Psoas muscle (tissue), 8 donors: Measurements from ENCODE around the gene ERAS. TPM values are rescaled to one million over a fixed set of nuclear protein-coding genes. Genes with fewer than 3 reads are reported as not detected.

Experiments
- ATAC-seq, 4 donors: fragments of 200-7000 bp; cut with Tn5 transposase; one replicate each; pipeline ENCODE4 v1.9.1; 2020; ENCODE audit warnings: moderate library complexity in 3 of 4, mild to moderate bottlenecking in 2 of 4
- DNase-seq, 2 donors: peaks; one replicate each; pipeline ENCODE4 v3.0.0-alpha.2; 2020
- H3K27ac ChIP-seq: fragments of 200-600 bp; one replicate; pipeline ENCODE4 v1.8.0; 2022
- H3K27me3 ChIP-seq, 3 donors: fragments of 200-600 bp in 1 of 3; one replicate each; pipeline versions ENCODE4 v1.6.1 to v1.8.0; 2013 to 2022; ENCODE audit warnings: low read length in 2 of 3, mild to moderate bottlenecking in 2 of 3, moderate library complexity in 1 of 3; ENCODE audit not compliant: insufficient read depth in 3 of 3
- H3K36me3 ChIP-seq, 2 donors: fragments of 200-600 bp in 1 of 2; one replicate each; pipeline versions ENCODE4 v1.6.1 to v1.8.0; 2013 to 2022; ENCODE audit warnings: low read depth in 1 of 2, mild to moderate bottlenecking in 1 of 2, moderate library complexity in 1 of 2; ENCODE audit not compliant: insufficient read depth in 1 of 2
- H3K4me1 ChIP-seq: fragments of 200-600 bp; one replicate; pipeline ENCODE4 v1.8.0; 2022
- H3K4me3 ChIP-seq: fragments of 200-600 bp; one replicate; pipeline ENCODE4 v1.8.0; 2022; ENCODE audit warnings: mild to moderate bottlenecking
- H3K9me3 ChIP-seq: fragments of 200-600 bp; one replicate; pipeline ENCODE4 v1.8.0; 2022
- CTCF ChIP-seq: fragments of 200-600 bp; IDR thresholded peaks from one replicate; pipeline ENCODE4 v1.8.0; 2022; ENCODE audit warnings: antibody characterized with exemption
- WGBS, 3 donors: extraction: QIAGEN DNeasy Blood & Tissue Kit; methylation state at CpG; one replicate each; pipeline versions ENCODE4 v1.1.6 to v1.1.7; 2013; 5-methylcytosine and 5-hydroxymethylcytosine counted together
- intact Hi-C, 2 donors: fragments of 100-400 bp; cut with DNase I; formaldehyde crosslinking; loops; one replicate each; pipeline versions ENCODE4 v1.11.0 to v1.14.2; 2022
- polyA plus RNA-seq, 3 donors: library from polyadenylated mRNA; stranded (reverse); fragments of 200-250 nt; gene quantifications; one replicate each; pipeline ENCODE4 v1.2.3, GENCODE V29; 2013
- total RNA-seq, 4 donors: library from RNA; stranded (reverse); fragmentation: NEBNext Ultra II Directional in 2 of 4; extraction: Animal tissue kit (Norgen Biotek cat#: 25700) in 2 of 4; gene quantifications; one replicate each; pipeline versions ENCODE4 v1.2.1 to v1.2.4, GENCODE V29; 2021 to 2023
- donor health status: healthy with polysubstance abuse.
- donor health status: DM: no; HTN: no; CAD: no; lungs with moderate emphysema.
- donor health status: Bipolar disorder and iron deficiency.
- donor health status: healthy.
- donor health status: DM: yes; HTN: yes; CAD: no.
- donor health status: DM: no; HTN: no; CAD: no.
- donor health status: DM: no; HTN: no; CAD: no.
- donor health status: DM: yes; HTN: yes; CAD: no.

The ERAS gene
- total and polyA plus RNA-seq, 7 donors = not detected

GRCh38 chrX:48786341-48786800, 39.9 kb upstream of the ERAS start, which contains the start of gene GATA1:
Gene GATA1 (plus strand): TSS chrX:48786590. CDS start chrX:48791110, 4,520 bp downstream.
- ATAC-seq (no peak), DNase-seq (no peak)
- Histone ChIP-seq H3K4me1 (no peaks in the 10 kb centered on the region), H3K4me3 (no peak within 1 kb of the TSS), H3K36me3 (no peaks in the 10 kb centered on the region), H3K27me3 (peaks cover 0 to 37% (median 0%) of the 10 kb centered on the region in 3 donors), H3K27ac (no peak within 1 kb of the TSS), H3K9me3 (no peaks in the 10 kb centered on the region)
- intact Hi-C loops = no loop called here
- no peak for TF ChIP-seq CTCF
- 57 to 73% (median 60%) methylated on average over 3 to 7 of the region's 7 CpGs for WGBS, 3 donors

- intact Hi-C loops = no loop called here
- no peaks in the 10 kb centered on the region for H3K9me3 ChIP-seq
- H3K4me3 ChIP-seq = no peak overlapping the region
- no peak overlapping the region for H3K27ac ChIP-seq
- peaks cover 0 to 37% (median 0%) of the 10 kb centered on the region in 3 donors for H3K27me3 ChIP-seq
- no peaks in the 10 kb centered on the region for H3K4me1 ChIP-seq
- WGBS, 3 donors = 59 to 75% (median 67%) methylated on average over 6 of the region's 6 CpGs
- no peaks in the 10 kb centered on the region for H3K36me3 ChIP-seq
- DNase-seq (no peak), ATAC-seq (no peak)
- no peak for TF ChIP-seq CTCF
Measured at GRCh38 chrX:48786825-48787504, 39.3 kb upstream of the ERAS start.

GRCh38 chrX:48787505-48788443, 38.5 kb upstream of the ERAS start:
- TF ChIP-seq CTCF = no peak
- Histone ChIP-seq H3K4me1 (no peaks in the 10 kb centered on the region), H3K27me3 (peaks cover 0 to 37% (median 0%) of the 10 kb centered on the region in 3 donors), H3K27ac (no peak overlapping the region), H3K36me3 (no peaks in the 10 kb centered on the region), H3K9me3 (no peaks in the 10 kb centered on the region), H3K4me3 (no peak overlapping the region)
- no peak for DNase-seq
- 50 to 60% (median 53%) methylated on average over 13 to 17 of the region's 17 CpGs for WGBS, 3 donors
- intact Hi-C loops = no loop called here
- no peak for ATAC-seq

- H3K9me3 ChIP-seq = no peaks in the 10 kb centered on the region
- WGBS, 3 donors = 71 to 84% (median 83%) methylated on average over 7 of the region's 7 CpGs
- intact Hi-C loops = no loop called here
- TF ChIP-seq CTCF = no peak
- H3K4me1 ChIP-seq = no peaks in the 10 kb centered on the region
- H3K4me3 ChIP-seq = no peak overlapping the region
- H3K27ac ChIP-seq = no peak overlapping the region
- ATAC-seq (no peak), DNase-seq (no peak)
- H3K36me3 ChIP-seq = no peaks in the 10 kb centered on the region
- peaks cover 0 to 37% (median 0%) of the 10 kb centered on the region in 3 donors for H3K27me3 ChIP-seq
Measured at GRCh38 chrX:48789366-48790220, 36.7 kb upstream of the ERAS start.
